Right lobe of liver (tissue), 6 donors: ENCODE results near the gene SECISBP2. TPM values are rescaled to one million over a fixed set of nuclear protein-coding genes. Genes with fewer than 3 reads are reported as not detected.

Experiments
- ATAC-seq, 4 donors: fragments of 200-7000 bp; cut with Tn5 transposase; one replicate each; pipeline ENCODE4 v1.9.1; 2020; ENCODE audit warnings: mild to moderate bottlenecking in 4 of 4, moderate library complexity in 4 of 4
- DNase-seq, 3 donors: peaks; one replicate each; pipeline ENCODE4 v3.0.0-alpha.2; 2020
- H3K27ac ChIP-seq, 3 donors: fragments of 200-600 bp; one replicate each; pipeline ENCODE4 v1.8.0; 2022
- H3K27me3 ChIP-seq, 2 donors: fragments of 200-600 bp; one replicate each; pipeline ENCODE4 v1.8.0; 2022
- H3K36me3 ChIP-seq, 4 donors: fragments of 200-600 bp; sonication (generic) in 1 of 4; one replicate each; pipeline versions ENCODE4 v1.5.1 to v1.8.0; 2017 to 2022; ENCODE audit warnings: control low read depth in 1 of 4
- H3K4me1 ChIP-seq, 4 donors: fragments of 200-600 bp; sonication (generic) in 1 of 4; one replicate each; pipeline versions ENCODE4 v1.5.1 to v1.8.0; 2017 to 2022; ENCODE audit warnings: control low read depth in 1 of 4
- H3K4me3 ChIP-seq, 3 donors: fragments of 200-600 bp; one replicate each; pipeline ENCODE4 v1.8.0; 2022
- H3K9me3 ChIP-seq, 4 donors: fragments of 200-600 bp; sonication (generic) in 1 of 4; one replicate each; pipeline versions ENCODE4 v1.5.1 to v1.8.0; 2017 to 2022; ENCODE audit warnings: control low read depth in 1 of 4
- CTCF ChIP-seq, 4 donors: fragments of 200-600 bp in 3 of 4; fragments of 450-650 bp in 1 of 4; IDR thresholded peaks; one replicate each; pipeline versions ENCODE4 v1.5.1 to v1.8.0; 2016 to 2022; ENCODE audit warnings: antibody characterized with exemption in 4 of 4, mild to moderate bottlenecking in 2 of 4
- POLR2A ChIP-seq: fragments of 450-650 bp; IDR thresholded peaks from one replicate; pipeline ENCODE4 v1.6.1; 2017; ENCODE audit warnings: antibody characterized with exemption, mild to moderate bottlenecking
- WGBS: methylation state at CpG from one replicate; pipeline ENCODE4 v1.1.6; 2018; ENCODE audit warnings: low coverage, low lambda C conversion rate; ENCODE audit not compliant: insufficient coverage; ENCODE audit errors: missing lambda C conversion rate; 5-methylcytosine and 5-hydroxymethylcytosine counted together
- intact Hi-C, 2 donors: fragments of 100-400 bp; cut with DNase I; formaldehyde crosslinking; loops; one replicate each; pipeline versions ENCODE4 v1.11.2 to v1.14.1; 2022
- total RNA-seq, 6 experiments: library from RNA; depleted of rRNA in 2 of 6; stranded (reverse); fragments of >200 nt in 2 of 6; fragmentation: NEBNext Ultra II Directional in 3 of 6; extraction: Animal tissue kit (Norgen Biotek cat#: 25700) in 3 of 6; gene quantifications; one replicate each; pipeline versions ENCODE4 v1.1.0 to v1.2.4, GENCODE V29; 2016 to 2023
- donor health status: DM: no; HTN: yes; CAD: no.
- donor health status: DM: no; HTN: no; CAD: no.
- donor health status: DM: no; HTN: no; CAD: no.
- donor health status: DM: no; HTN: yes; CAD: no.
- donor health status: DM: no; HTN: yes; CAD: no.

Gene SECISBP2
- total RNA-seq, 6 experiments from 2014 or later: 17.3 to 34.2 (median 26.5) TPM

- Histone ChIP-seq H3K27ac (peak overlapping the region in 1 of 3 donors; percentile 69), H3K27me3 (no peaks in the 10 kb centered on the region), H3K9me3 (no peaks in the 10 kb centered on the region), H3K4me1 (peaks cover 0 to 39% (median 20%) of the 10 kb centered on the region in 4 donors), H3K36me3 (peaks cover 8 to 44% (median 20%) of the 10 kb centered on the region in 4 donors), H3K4me3 (no peak overlapping the region)
- DNase-seq (no peak), ATAC-seq (no peak)
- 77% methylated on average over 5 of the region's 8 CpGs for WGBS
- TF ChIP-seq POLR2A: no peak
- no peak for TF ChIP-seq CTCF (IDR thresholded peaks at IDR 0.05)
- intact Hi-C loops: no loop called here
Measured at GRCh38 chr9:89352874-89353649, 34.8 kb downstream of the SECISBP2 start.

GRCh38 chr9:89353989-89354388 lies 35.7 kb downstream of the SECISBP2 start:
- WGBS: 44% methylated on average over 2 of the region's 3 CpGs
- intact Hi-C loops: no loop called here

GRCh38 chr9:89354471-89354870 lies 36.2 kb downstream of the SECISBP2 start:
- Histone ChIP-seq H3K36me3 (peaks cover 8 to 51% (median 17%) of the 10 kb centered on the region in 4 donors), H3K27ac (no peak overlapping the region), H3K27me3 (no peaks in the 10 kb centered on the region), H3K9me3 (no peaks in the 10 kb centered on the region), H3K4me1 (peaks cover 0 to 39% (median 20%) of the 10 kb centered on the region in 4 donors), H3K4me3 (no peak overlapping the region)
- no peak for TF ChIP-seq POLR2A
- no peak for TF ChIP-seq CTCF (IDR thresholded peaks at IDR 0.05)
- intact Hi-C loops: no loop called here
- ATAC-seq (no peak), DNase-seq (no peak)
- 100% methylated on average over 1 of the region's 6 CpGs for WGBS

More at GRCh38 chr9:89353989-89354388, 35.7 kb downstream of the SECISBP2 start:
- Histone ChIP-seq H3K9me3 (no peaks in the 10 kb centered on the region), H3K4me1 (peaks cover 0 to 39% (median 20%) of the 10 kb centered on the region in 4 donors), H3K4me3 (no peak overlapping the region), H3K27me3 (no peaks in the 10 kb centered on the region), H3K27ac (no peak overlapping the region), H3K36me3 (peaks cover 8 to 48% (median 19%) of the 10 kb centered on the region in 4 donors)
- TF ChIP-seq POLR2A (no peak), CTCF (IDR thresholded peaks at IDR 0.05) (no peak)
- no peak for DNase-seq
- no peak for ATAC-seq

GRCh38 chr9:89356782-89357181 lies 38.5 kb downstream of the SECISBP2 start:
- ATAC-seq (no peak), DNase-seq (no peak)
- peaks cover 0 to 23% (median 13%) of the 10 kb centered on the region in 4 donors for H3K4me1 ChIP-seq
- H3K4me3 ChIP-seq: no peak overlapping the region
- H3K27ac ChIP-seq: no peak overlapping the region
- peaks cover 0 to 64% (median 21%) of the 10 kb centered on the region in 4 donors for H3K36me3 ChIP-seq
- TF ChIP-seq POLR2A (no peak), CTCF (IDR thresholded peaks at IDR 0.05) (no peak)
- no peaks in the 10 kb centered on the region for H3K27me3 ChIP-seq
- intact Hi-C loops: no loop called here
- 60% methylated on average over 1 of the region's 2 CpGs for WGBS
- no peaks in the 10 kb centered on the region for H3K9me3 ChIP-seq
